ENCODE results near the gene POLD3. TPM values are rescaled to one million over a fixed set of nuclear protein-coding genes. Genes with fewer than 3 reads are reported as not detected.

POLD3 gene
- total RNA-seq, 2 donors from 2014 or later: 5.6 to 14.5 TPM

GRCh38 chr11:74557526-74557925, 34.9 kb upstream of the POLD3 start:
- H3K27me3 ChIP-seq (replicated peaks; ENCODE audit: insufficient read depth): no peaks in the 10 kb centered on the region
- H3K9me3 ChIP-seq: no peaks in the 10 kb centered on the region
- no peaks in the 10 kb centered on the region for H3K4me1 ChIP-seq (ENCODE audit: control insufficient read depth in 1 of 2, low read depth in 2 of 2)
- no peak overlapping the region for H3K27ac ChIP-seq
- TF ChIP-seq CTCF (IDR thresholded peaks at IDR 0.05): no peak
- DNase-seq (ENCODE audit: low spot score) (no peak), ATAC-seq (ENCODE audit: insufficient number of reproducible peaks, low FRiP score, low read depth) (no peak)
- H3K4me3 ChIP-seq: no peak overlapping the region
- H3K36me3 ChIP-seq: no peaks in the 10 kb centered on the region

GRCh38 chr11:74559110-74559933, 33.1 kb upstream of the POLD3 start:
- H3K27ac ChIP-seq: no peak overlapping the region
- no peaks in the 10 kb centered on the region for H3K4me1 ChIP-seq (ENCODE audit: control insufficient read depth in 1 of 2, low read depth in 2 of 2)
- H3K36me3 ChIP-seq: no peaks in the 10 kb centered on the region
- no peak overlapping the region for H3K4me3 ChIP-seq
- TF ChIP-seq CTCF (IDR thresholded peaks at IDR 0.05): no peak
- ATAC-seq (ENCODE audit: insufficient number of reproducible peaks, low FRiP score, low read depth) (no peak), DNase-seq (ENCODE audit: low spot score) (no peak)
- no peaks in the 10 kb centered on the region for H3K9me3 ChIP-seq
- no peaks in the 10 kb centered on the region for H3K27me3 ChIP-seq (replicated peaks; ENCODE audit: insufficient read depth)

GRCh38 chr11:74559934-74560309, 32.5 kb upstream of the POLD3 start:
- no peaks in the 10 kb centered on the region for H3K9me3 ChIP-seq

GRCh38 chr11:74566146-74566960, 26.0 kb upstream of the POLD3 start:
- no peaks in the 10 kb centered on the region for H3K9me3 ChIP-seq
- ATAC-seq (ENCODE audit: insufficient number of reproducible peaks, low FRiP score, low read depth): no peak
- no peak for DNase-seq (ENCODE audit: low spot score)
- H3K27ac ChIP-seq: no peak overlapping the region
- TF ChIP-seq CTCF (IDR thresholded peaks at IDR 0.05): no peak
- no peaks in the 10 kb centered on the region for H3K27me3 ChIP-seq (replicated peaks; ENCODE audit: insufficient read depth)
- H3K4me3 ChIP-seq: no peak overlapping the region
- H3K4me1 ChIP-seq (ENCODE audit: control insufficient read depth in 1 of 2, low read depth in 2 of 2): no peaks in the 10 kb centered on the region
- H3K36me3 ChIP-seq: no peaks in the 10 kb centered on the region

More at GRCh38 chr11:74559934-74560309, 32.5 kb upstream of the POLD3 start:
- Histone ChIP-seq H3K36me3 (no peaks in the 10 kb centered on the region), H3K4me1 (ENCODE audit: control insufficient read depth in 1 of 2, low read depth in 2 of 2) (no peaks in the 10 kb centered on the region), H3K27ac (no peak overlapping the region), H3K27me3 (replicated peaks; ENCODE audit: insufficient read depth) (no peaks in the 10 kb centered on the region), H3K4me3 (no peak overlapping the region)
- TF ChIP-seq CTCF (IDR thresholded peaks at IDR 0.05): no peak
- ATAC-seq (ENCODE audit: insufficient number of reproducible peaks, low FRiP score, low read depth) (no peak), DNase-seq (ENCODE audit: low spot score) (no peak)

GRCh38 chr11:74568028-74568427, 24.4 kb upstream of the POLD3 start:
- ATAC-seq (ENCODE audit: insufficient number of reproducible peaks, low FRiP score, low read depth) (no peak), DNase-seq (ENCODE audit: low spot score) (no peak)
- Histone ChIP-seq H3K4me1 (ENCODE audit: control insufficient read depth in 1 of 2, low read depth in 2 of 2) (no peaks in the 10 kb centered on the region), H3K27ac (no peak overlapping the region), H3K36me3 (no peaks in the 10 kb centered on the region), H3K9me3 (no peaks in the 10 kb centered on the region), H3K4me3 (no peak overlapping the region), H3K27me3 (replicated peaks; ENCODE audit: insufficient read depth) (no peaks in the 10 kb centered on the region)
- TF ChIP-seq CTCF (IDR thresholded peaks at IDR 0.05): no peak

Measured in thoracic aorta (tissue), 2 donors.